HG03064 (cell line): ENCODE measurements around the gene ADAD1.

Source experiments
- ATAC-seq: cut with Tn5 transposase; IDR thresholded peaks from one replicate; pipeline ENCODE4 v1.9.1; 2021; ENCODE audit warnings: low read depth; ENCODE audit not compliant: unreplicated experiment

The ADAD1 gene

DNA sequence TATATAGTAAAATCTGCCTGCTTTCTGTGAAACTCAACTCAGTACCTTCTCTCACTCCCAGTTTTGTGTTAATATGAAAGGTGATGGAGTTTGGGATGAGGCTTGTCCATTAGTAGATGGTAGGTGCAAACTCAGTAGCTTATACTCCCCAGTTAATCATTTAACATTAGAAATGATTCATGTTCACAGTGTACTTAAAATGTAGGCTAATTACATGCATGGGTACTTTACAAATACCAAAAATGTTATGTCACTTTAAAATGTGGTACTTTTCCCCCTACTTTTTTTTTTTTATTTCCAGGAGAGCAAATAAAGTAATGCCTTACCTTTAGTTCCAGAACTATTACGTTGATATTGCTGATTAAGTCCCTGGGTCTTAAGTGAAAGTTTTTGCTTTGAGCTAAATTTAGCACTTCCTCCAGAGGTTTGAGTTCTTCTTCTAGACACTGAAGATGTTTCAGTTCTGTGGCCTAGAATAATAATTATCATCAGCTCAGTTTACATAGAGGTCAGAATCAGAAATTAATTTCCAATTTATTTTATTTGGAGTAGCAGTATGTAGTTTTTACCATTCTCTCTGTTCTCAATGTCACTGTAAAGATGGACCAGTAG lies 74.7 kb downstream of the ADAD1 start:
- no peak for ATAC-seq

DNA sequence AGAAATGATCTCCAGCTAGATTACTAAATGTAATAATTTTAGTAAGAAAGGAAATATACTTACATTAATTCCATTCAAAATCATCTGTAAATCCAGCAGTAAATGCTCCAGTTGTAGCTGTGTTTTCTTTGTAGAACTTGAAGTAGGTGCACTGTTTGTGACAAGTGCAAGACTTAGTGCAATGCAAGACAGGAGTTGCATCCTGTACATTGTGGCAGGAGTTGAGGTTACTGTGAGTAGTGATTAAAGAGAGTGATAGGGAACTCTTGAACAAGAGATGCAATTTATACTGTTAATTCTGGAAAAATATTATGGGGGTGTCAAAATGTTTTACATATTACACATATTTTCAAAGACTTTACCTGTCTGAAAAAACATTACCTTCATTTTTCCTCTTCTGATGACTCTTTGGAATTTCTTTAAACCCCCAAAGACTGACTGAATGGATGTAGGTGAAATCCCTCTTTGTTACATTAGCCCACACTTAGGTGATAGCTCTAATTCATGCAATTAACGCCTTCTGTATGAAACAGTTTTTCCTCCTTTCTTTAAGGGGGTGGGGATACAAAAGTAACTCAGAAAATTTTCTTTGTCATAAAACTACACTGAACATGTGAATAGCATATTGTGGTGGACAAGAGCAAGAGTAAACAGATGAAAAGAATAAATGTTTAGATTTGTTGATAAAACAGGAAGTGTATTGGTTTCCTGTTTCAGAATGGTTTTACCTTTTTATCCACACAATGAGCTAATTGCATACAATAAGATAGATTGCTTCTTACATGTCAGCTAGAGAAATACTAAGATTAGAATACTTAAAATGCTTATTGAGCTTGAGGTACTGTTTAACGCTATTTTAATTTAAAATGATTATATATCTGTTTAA lies 77.7 kb downstream of the ADAD1 start, which contains the start of gene IL2:
Gene IL2, minus strand, starts transcription at position 495 of the 886 bp plus-strand sequence. Its CDS starts 285 bp downstream, at position 210.
- no peak for ATAC-seq

GRCh38 chr4:122458625-122459024 lies 79.8 kb downstream of the ADAD1 start:
- peak; percentile 69 for ATAC-seq

DNA sequence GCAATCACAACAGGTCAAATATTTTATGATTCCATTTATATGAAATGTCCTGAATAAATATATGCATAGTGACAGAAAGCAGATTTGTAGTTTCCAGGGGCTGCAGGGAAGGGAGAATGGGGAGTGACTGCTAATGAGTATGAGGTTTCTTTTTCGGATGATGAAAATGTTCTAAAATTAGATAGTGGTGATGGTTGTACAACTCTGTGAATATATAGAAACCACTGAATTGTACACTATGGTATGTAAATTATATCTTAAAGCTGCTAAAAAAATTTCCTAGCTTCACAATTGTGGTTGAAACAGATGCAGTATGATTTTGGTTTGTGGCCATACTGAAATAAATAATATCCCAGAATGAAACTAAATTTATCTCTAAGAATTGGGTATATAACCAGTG lies 90.6 kb downstream of the ADAD1 start:
- no peak for ATAC-seq

DNA sequence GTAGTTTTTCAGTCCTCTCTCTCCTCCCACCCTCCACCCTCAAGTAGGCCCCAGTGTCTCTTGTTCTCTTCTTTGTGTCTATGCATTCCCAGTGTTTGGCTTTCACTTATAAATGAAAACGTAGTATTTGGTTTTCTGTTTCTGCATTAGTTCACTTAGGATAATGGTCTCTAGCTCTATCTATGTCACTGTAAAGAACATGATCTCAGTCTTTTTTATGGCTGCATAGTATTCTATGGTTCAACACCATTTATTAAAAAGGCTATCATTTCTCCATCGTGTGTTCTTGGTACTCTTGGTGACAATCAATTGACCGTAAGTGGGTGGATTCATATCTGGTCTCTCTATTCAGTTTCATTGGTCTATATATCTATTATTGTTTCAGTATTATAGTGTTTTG lies 96.4 kb downstream of the ADAD1 start:
- ATAC-seq: no peak

DNA sequence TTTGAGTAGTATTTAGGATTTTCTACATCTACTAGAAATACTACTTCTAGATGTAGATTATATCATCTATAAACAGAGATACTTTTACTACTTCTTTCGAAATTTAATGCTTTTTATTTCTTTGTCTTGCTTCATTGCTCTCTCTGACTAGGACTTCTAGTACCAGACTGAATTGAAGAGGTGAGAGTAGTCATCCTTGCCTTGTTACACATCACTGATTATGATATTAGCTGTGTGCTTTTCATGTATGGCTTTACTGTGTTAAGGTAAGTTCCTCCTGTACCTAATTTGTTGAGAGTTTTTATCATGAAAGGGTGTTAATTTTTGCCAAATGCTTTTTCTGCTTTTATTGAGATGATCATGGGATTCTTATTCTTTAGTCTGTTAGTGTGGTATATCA lies 97.3 kb downstream of the ADAD1 start:
- ATAC-seq: no peak

GRCh38 chr4:122476745-122477144 lies 97.9 kb downstream of the ADAD1 start:
- ATAC-seq: no peak
